HTERT RPE-1 (cell line): ENCODE measurements around the gene NUDT6.
"Not testable (repeated sequence)": the region's sequence is repeated elsewhere in the genome, so short reads cannot be mapped to it uniquely, and the experiment has no call there.

Experiments used
- in situ Hi-C: fragments of 300-500 bp; cut with MboI; formaldehyde crosslinking; loops from 4 replicates; pipeline ENCODE4 v1.14.3; 2020; ENCODE audit warnings: low sequenced_read_pairs

The NUDT6 gene

GRCh38 chr4:122921971-122922876, at the start of gene NUDT6:
Gene NUDT6 (minus strand): TSS chr4:122922597. CDS start chr4:122922572, 25 bp downstream.
- in situ Hi-C loops = no loop called here

GRCh38 chr4:122968227-122968812, 45.9 kb upstream of the NUDT6 start:
- in situ Hi-C loops = no loop called here

DNA sequence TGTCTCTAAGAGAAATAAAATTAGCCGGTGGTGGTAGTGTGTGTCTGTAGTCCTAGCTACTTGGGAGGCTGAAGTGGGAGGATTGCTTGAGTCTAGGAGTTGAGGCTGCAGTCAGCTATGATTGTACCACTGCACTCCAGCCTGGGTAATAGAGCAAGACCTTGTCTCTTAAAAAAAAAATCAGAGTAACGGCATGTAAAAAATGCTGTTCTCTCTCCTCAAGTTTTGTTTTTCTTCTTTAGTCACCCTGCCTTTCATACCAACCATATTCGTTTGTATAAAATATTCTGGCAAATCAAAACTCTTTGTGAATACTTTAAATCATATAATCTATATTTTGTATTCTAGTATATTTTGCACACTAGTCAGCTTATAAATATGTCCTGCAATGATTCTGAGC, 44.8 kb upstream of the NUDT6 start:
- in situ Hi-C loops = no loop called here

GRCh38 chr4:122966201-122966600, 43.8 kb upstream of the NUDT6 start:
- in situ Hi-C loops = no loop called here

- in situ Hi-C loops = no loop called here
These were observed 40.8 kb upstream of the NUDT6 start for GRCh38 chr4:122963216-122963615.

GRCh38 chr4:122960611-122961000, 38.2 kb upstream of the NUDT6 start:
- in situ Hi-C loops = no loop called here

- in situ Hi-C loops = no loop called here
These were observed 37.7 kb upstream of the NUDT6 start for GRCh38 chr4:122959981-122960610.

- in situ Hi-C loops = no loop called here
These were observed 37.0 kb upstream of the NUDT6 start for GRCh38 chr4:122959441-122959840.

DNA sequence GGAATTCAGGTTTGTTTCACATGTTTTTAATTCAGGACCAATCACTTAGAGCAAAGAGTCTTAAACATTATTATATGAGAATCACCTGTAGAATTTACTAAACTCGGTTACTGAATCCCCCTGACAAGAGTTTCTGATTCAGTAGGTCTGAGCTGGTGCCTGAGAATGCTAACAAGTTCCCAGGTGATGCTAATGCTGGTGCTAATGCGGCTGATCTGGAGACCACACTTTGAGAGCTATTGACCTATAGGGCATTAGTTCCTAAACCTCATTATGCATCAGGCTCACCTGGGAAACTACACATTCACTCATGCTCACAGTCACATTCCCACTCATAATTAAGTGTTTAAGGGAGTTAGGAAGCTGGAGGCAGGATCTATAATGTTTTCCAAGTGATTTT, 36.1 kb upstream of the NUDT6 start:
- in situ Hi-C loops = no loop called here

DNA sequence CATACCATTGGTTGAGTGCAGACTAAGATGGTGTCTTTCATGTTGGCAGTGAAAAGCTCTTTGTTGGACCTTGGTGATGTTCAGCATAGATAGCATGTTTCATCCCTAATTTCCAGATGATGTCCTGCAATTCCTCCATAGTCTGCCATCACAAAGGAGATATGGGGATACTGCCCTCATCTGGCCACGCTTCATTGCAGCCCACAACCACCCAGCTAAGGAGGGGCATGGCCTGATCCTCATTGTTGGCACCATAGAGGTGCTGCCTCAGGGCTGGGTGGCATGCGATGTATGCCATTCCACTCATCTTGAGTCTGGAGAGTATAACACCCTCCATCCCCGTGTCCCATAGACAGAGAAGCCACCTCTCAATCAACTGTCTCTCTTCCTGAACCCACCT, 31.5 kb upstream of the NUDT6 start:
- in situ Hi-C loops = no loop called here

- in situ Hi-C loops = no loop called here
These were observed 29.6 kb upstream of the NUDT6 start for GRCh38 chr4:122952028-122952427.

DNA sequence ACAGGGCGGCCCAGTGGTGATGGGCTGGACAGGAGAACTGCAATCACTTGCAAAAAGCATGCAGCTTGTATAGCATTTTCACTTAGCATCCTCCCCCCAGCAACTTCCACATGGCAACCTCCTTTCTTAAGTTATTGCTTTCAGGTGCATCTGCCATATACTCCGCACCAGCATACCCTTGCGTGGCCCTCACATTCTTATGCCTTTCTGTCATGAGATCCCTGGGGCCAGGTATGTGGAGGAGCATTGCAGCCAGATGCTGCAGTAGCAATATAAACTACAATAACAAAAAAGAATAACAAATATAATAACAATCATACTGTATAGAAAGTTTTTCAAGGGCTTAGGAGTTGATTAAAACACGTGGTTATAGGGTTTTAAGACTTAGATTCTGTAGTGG, 26.3 kb upstream of the NUDT6 start:
- in situ Hi-C loops = no loop called here

- in situ Hi-C loops = no loop called here
These were observed 23.7 kb upstream of the NUDT6 start for GRCh38 chr4:122946142-122946541.

DNA sequence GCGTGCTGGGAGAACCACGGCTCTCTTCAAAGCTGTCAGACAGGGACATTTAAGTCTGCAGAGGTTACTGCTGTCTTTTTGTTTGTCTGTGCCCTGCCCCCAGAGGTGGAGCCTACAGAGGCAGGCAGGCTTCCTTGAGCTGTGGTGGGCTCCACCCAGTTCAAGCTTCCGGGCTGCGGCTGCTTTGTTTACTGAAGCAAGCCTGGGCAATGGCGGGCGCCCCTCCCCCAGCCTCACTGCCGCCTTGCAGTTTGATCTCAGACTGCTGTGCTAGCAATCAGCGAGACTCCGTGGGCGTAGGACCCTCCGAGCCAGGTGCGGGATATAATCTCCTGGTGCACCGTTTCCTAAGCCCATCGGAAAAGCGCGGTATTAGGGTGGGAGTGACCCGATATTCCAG, 22.7 kb upstream of the NUDT6 start:
- in situ Hi-C loops = not testable (repeated sequence)

- in situ Hi-C loops = no loop called here
These were observed 10.4 kb upstream of the NUDT6 start for GRCh38 chr4:122932763-122933162.

GRCh38 chr4:122930862-122931261, 8.5 kb upstream of the NUDT6 start:
- in situ Hi-C loops = no loop called here

DNA sequence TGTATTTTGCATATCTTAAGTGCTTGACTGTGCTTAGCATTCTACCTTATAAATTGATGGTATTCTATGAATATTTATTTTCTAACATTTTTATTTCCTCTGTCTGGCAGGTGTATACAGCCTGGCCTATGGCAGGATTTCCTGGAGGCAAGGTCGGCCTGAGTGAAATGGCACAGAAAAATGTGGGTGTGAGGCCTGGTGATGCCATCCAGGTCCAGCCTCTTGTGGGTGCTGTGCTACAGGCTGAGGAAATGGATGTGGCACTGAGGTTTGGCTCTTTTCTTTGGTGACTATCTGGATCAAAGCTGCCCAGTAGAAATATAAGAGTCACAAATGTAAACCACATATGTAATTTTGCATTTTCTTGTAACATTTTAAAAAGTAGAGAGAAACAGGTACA, 6.5 kb upstream of the NUDT6 start:
- in situ Hi-C loops = no loop called here

DNA sequence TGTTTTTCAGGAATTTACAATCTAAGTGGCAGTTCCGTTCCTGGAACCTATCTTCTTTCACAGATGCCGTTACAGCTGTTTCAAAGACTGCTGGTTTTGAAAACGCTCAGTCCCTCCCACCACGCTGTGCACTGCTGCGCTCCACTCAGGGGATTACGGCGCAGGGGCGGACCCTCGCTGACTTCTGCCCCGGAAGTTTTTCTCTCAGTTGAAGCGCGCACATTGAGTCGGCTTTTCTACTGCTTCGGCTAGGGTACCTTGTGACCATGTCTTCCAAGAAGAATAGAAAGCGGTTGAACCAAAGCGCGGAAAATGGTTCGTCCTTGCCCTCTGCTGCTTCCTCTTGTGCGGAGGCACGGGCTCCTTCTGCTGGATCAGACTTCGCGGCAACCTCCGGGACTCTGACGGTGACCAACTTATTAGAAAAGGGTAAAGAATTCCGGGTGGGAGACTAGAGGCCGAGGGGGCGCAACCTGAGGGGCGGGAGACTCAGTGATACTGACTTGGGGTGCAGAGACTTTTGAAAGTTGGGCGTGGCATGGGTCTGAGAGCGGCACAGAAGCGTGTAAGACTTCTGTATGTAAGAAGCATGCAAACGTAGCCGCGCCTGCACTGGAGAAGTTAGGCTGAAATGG, 597 bp upstream of the NUDT6 start:
- in situ Hi-C loops = no loop called here

GRCh38 chr4:122921300-122921699, 1.1 kb downstream of the NUDT6 start:
- in situ Hi-C loops = no loop called here

DNA sequence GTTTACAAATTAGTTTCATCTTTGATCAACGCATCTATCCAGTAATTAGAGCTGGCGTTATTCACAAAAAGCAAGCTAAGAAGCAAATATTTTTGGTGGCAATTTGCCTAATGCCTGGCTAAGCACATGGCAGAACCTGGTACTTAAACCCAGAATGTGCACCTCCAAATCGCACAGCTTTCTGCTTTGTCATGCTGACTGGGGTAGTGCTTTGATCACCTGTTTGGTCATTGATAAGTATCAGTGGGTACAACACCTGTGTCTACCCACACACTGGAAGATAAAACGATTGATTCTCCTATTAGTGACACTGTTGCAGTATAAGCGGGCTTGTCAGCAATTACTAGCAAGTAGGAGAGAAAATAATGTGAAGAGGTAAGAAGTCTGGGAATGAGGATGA, 1.9 kb downstream of the NUDT6 start:
- in situ Hi-C loops = no loop called here

DNA sequence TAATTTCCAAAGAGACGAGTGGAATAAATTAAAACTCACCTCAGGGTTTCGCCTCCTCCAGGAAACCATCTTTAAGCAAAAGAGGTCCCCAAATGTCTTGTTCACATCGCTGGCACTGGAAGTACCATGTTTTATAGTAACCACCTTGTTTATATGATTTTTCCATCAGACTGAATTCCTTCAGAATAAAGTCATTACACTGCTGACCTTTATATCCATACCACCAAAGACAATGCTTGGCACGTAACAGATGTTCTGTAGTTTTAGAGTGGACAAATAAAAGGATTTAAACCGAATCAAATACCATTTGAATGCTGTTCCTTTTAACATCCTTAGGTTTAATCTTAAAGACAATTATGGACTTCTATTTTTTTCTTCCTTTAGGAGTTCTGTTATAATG, 4.7 kb downstream of the NUDT6 start:
- in situ Hi-C loops = no loop called here

DNA sequence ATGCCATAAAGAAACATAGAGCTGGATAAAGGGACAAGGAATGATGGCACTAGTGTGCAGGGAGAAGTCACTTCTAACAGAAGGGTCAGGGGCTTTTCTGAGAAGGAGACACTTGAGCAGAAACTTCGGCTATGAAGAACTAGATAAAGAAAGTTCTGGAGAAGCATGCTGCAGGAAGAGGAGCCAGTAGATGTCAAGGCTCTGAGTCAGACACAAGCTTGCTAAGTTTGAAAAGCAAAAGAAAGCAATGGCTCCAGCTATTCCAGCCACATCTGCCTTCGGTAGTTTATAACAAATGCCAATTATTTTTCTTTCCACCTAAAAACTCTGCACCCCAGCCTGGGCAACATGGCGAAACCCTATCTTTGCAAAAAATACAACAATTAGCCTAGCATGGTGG, 7.5 kb downstream of the NUDT6 start:
- in situ Hi-C loops = no loop called here
